ENCODE data around the gene ERC1. TPM values are rescaled to one million over a fixed set of nuclear protein-coding genes. Genes with fewer than 3 reads are reported as not detected.

ERC1 gene
- total and polyA plus RNA-seq, 9 of the 15 experiments (the other 6 are each of a cell fraction or from before 2014, with no cell fraction given) = 0.74 to 11.8 (median 4.8) TPM

- BruUV-seq (replicated peaks) = no TSS peak
- CTCF ChIA-PET (ENCODE audit: low intra/inter-chr PET ratio) = no interaction called here
- no peak overlapping the region for H3K27ac ChIP-seq (ENCODE audit: extremely low read depth, low read depth, low read length)
- no peak overlapping the region for H3K4me3 ChIP-seq
- H3K9me3 ChIP-seq (replicated peaks; ENCODE audit: control insufficient read depth, insufficient read depth, low read depth, low read length) = no peaks in the 10 kb centered on the region
- POLR2A ChIA-PET = no interaction called here
- no peaks in the 10 kb centered on the region; the same call in 2 of the 3 replicates for H3K36me3 ChIP-seq (ENCODE audit: control insufficient read depth, insufficient read depth, low read length)
- no peaks in the 10 kb centered on the region for H3K27me3 ChIP-seq (ENCODE audit: control insufficient read depth in 2 of 2, insufficient read depth in 2 of 2, low read length in 2 of 2)
- no peaks in the 10 kb centered on the region for H4K20me1 ChIP-seq (replicated peaks; ENCODE audit: control insufficient read depth, insufficient read depth, low read length)
- no peaks in the 10 kb centered on the region for H3K9me1 ChIP-seq (ENCODE audit: control insufficient read depth, insufficient read depth, low read length)
- DNase-seq (ENCODE audit: extremely low read depth in 1 of 4, low spot score in 3 of 4) = no peak
- H3K4me1 ChIP-seq (replicated peaks in 1 of 2; ENCODE audit: control insufficient read depth in 2 of 2, insufficient read depth in 2 of 2, low read length in 2 of 2) = no peaks in the 10 kb centered on the region; a peak in 1 of 5 replicates
- TF ChIP-seq POLR2G (IDR thresholded peaks at IDR 0.05; ENCODE audit: low read depth, low read length) = no peak
- no peak for TF ChIP-seq ZSCAN29 (IDR thresholded peaks at IDR 0.05)
- no peak for TF ChIP-seq NR4A1 (CRISPR knock-in tag; IDR thresholded peaks at IDR 0.05)
- TF ChIP-seq NR4A1 (tag; IDR thresholded peaks at IDR 0.05) = no peak
- TF ChIP-seq STAT6 (CRISPR knock-in tag; IDR thresholded peaks at IDR 0.05) = no peak
- TF ChIP-seq XRCC4 (IDR thresholded peaks at IDR 0.05; ENCODE audit: extremely low read depth, insufficient read depth, insufficient read length) = no peak
- TF ChIP-seq ZNF583 (CRISPR knock-in tag; IDR thresholded peaks at IDR 0.05) = no peak
- TF ChIP-seq NELFE (IDR thresholded peaks at IDR 0.05; ENCODE audit: insufficient read depth, insufficient read length) = no peak
- no peak overlapping the region for H2AFZ ChIP-seq (ENCODE audit: low read depth, low read length)
- 75% methylated on average over 3 of the region's 3 CpGs for WGBS (ENCODE audit: insufficient coverage, low coverage, missing lambda C conversion rate)
- in situ Hi-C loops (cut with MboI) = loop anchor here (25.0 kb wide), 1 partner anchor 297 kb away; the partner anchor contains the start of gene FBXL14
- H3K4me2 ChIP-seq (ENCODE audit: insufficient read depth, low read length) = no peak overlapping the region
- no peak for ATAC-seq
- FAIRE-seq = no peak
- no peak overlapping the region for H3K9ac ChIP-seq (ENCODE audit: insufficient read depth in 1 of 2, low read depth in 2 of 2, low read length in 2 of 2)
- intact Hi-C loops (cut with micrococcal nuclease) = no loop called here
- no peaks in the 10 kb centered on the region for H3K79me2 ChIP-seq (ENCODE audit: control insufficient read depth, insufficient read depth, low read length)
Observed at GRCh38 chr12:1290716-1291115, 299.7 kb downstream of the ERC1 start.

All from K562 (cell line).